Stomach (tissue), 4 donors: ENCODE measurements around the gene JAK2.

ENCODE experiments used
- CTCF ChIP-seq, 7 experiments: fragments of 450-650 bp in 4 of 7; fragments of 200-600 bp in 3 of 7; sonication (generic) in 3 of 7; IDR thresholded peaks; one replicate each; pipeline ENCODE4 v1.5.1; 2016 to 2019; ENCODE audit warnings: antibody characterized with exemption in 7 of 7, control low read depth in 2 of 7, mild to moderate bottlenecking in 1 of 7
- POLR2A ChIP-seq, 4 donors: fragments of 450-650 bp; IDR thresholded peaks; one replicate each; pipeline ENCODE4 v1.6.1; 2016; ENCODE audit warnings: antibody characterized with exemption in 4 of 4, control low read depth in 2 of 4, mild to moderate bottlenecking in 1 of 4, moderate library complexity in 1 of 4

- TF ChIP-seq CTCF (IDR thresholded peaks at IDR 0.05) (no peak), POLR2A (IDR thresholded peaks at IDR 0.05) (no peak)
These were observed 17.5 kb upstream of the JAK2 start for GRCh38 chr9:4967523-4967922.
